Measurements from ENCODE around the gene ZBTB44.

ZBTB44 gene

DNA sequence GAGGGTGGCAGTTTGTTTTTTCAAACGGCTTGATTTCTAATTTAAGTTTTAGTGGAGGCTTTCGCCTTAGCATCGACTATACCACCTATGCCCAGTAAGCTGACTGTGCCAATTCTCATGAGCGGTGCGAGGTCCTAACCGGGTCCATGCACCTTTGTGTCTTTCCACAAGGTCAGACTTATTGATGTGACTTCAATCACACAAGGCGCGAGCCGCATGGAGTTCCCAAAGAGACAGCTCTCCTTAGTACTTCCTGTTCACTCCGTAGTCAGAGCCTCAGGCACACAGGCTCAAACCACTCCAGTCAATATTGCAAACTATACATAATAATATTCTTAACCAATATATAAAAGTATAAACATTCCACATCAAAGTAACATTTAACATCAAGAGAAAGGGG lies 136.9 kb downstream of the ZBTB44 start:
- DNase-seq (ENCODE audit: low read depth) = no peak
- in situ Hi-C loops (cut with HindIII; ENCODE audit: low sequenced_read_pairs) = no loop called here
- H3K4me3 ChIP-seq (ENCODE audit: low read depth, low read length) = no peak overlapping the region
- TF ChIP-seq CTCF (IDR thresholded peaks at IDR 0.05; ENCODE audit: low read depth, low read length, missing control alignments) = no peak

Data from astrocyte of the cerebellum (primary cell).